ENCODE results near the gene LDB2.

The LDB2 gene

GRCh38 chr4:16883806-16884205 is 14.6 kb downstream of the LDB2 start:
- DNase-seq = no peak

- no peak for DNase-seq
Measured at GRCh38 chr4:16881151-16881884, 17.1 kb downstream of the LDB2 start.

DNA sequence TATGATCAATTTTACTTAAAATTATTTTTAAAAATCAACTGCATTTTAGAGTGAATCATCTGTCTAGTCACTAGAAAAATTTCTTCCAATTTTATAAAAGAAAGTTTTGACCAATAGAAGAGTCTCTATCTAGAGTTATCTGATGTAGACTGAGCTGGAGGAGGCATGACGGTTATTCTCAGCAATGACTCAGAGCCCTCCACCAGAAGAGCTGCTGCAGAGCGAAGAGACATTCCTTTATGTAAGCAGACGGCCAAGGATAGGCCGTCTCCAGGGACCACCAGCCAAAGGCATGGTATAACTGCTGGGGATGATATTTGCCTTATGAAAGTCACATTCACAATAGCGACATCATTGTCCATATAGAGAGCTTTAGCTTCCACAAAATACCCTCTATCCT is 23.0 kb downstream of the LDB2 start:
- no peak for DNase-seq

GRCh38 chr4:16869594-16870245 is 28.7 kb downstream of the LDB2 start:
- DNase-seq = no peak

DNA sequence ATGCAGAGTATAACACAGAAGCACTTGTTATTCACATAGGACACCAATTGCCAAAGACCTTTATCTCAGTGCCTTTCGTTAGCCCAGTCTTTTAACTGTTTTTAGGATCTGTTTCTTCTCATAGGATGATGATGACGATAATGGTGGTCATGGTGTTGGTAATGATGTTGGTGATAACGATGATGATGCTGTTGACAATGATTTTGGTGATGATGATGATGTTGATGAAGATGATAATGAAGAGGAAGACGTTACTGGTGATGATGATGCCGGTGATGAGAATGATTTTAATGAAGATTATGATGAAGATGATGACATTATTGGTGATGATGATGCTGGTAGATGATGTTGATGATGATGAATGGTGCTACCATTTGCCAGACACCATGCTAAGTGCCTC is 29.8 kb downstream of the LDB2 start:
- no peak for DNase-seq

DNA sequence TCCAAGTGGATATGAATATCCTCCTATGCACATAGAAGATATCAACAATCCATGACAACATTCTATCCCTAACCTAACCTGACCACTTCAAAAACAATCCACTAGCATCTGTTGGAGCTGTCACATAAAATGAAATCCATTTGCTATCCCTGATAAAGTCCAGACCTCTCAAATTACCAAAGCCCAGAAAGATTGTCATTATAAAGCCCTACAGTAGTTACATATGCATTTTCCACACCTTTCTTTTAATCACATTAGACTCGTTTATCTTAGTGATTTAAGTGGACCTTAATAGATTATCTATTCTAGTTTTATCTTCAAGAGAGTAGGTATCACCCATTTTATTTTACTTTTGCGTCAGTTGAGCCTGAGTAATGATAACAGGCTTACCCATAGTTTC is 30.6 kb downstream of the LDB2 start:
- DNase-seq = no peak

GRCh38 chr4:16866974-16867373 is 31.5 kb downstream of the LDB2 start:
- DNase-seq = no peak

- DNase-seq = no peak
Measured at GRCh38 chr4:16865897-16866283, 32.6 kb downstream of the LDB2 start.

DNA sequence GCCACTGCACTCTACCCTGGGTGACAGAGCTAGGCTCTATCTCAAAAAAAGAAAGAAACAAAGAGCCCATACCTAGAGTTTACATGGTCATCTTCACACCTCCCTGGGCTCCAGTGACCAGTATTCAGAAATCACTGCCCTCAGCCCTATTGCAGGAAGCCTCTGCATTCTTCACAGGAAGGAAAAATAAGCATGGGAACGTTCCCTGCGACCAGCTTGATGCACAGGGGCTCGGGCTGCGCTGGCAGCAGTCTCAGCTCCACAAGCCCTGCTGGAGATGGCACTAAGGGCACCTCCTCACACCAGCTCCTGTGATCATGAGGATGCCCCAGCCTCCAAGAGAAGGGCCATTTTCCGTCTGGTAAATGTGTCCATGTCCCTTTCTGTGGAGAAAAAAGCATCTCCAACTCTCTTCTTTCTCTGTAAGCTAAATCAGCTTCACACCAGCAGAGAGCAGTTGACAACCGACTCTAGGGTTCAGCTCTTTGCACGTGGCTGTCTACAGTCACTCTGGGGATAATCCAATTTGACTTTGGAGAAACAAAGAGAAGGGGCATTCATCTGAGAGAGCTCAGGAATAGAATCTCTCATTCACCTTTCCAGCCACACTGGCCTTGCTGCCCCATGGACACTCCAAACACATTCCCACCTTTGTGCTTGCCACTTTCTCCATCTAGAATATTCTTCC is 33.1 kb downstream of the LDB2 start:
- no peak for DNase-seq

DNA sequence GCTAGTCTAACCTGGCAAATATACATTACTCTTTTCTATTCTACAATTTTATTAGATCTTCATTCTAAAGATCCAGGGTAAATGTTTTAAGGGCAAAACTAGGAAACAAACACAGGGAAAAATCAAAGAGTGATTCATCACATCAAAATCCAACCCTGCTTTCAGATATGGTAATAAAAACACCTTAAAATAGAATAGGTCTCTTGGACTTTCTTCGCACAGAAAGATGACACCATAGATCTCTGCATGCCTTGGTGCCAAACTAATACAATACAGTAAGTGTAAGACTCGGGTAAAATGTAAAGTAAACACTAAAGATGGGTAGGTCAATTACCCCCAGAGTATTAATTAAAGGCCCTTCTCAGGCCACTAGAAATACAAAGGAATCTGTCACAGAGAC is 34.2 kb downstream of the LDB2 start:
- DNase-seq = no peak

GRCh38 chr4:16862697-16863096 is 35.7 kb downstream of the LDB2 start:
- DNase-seq = no peak

DNA sequence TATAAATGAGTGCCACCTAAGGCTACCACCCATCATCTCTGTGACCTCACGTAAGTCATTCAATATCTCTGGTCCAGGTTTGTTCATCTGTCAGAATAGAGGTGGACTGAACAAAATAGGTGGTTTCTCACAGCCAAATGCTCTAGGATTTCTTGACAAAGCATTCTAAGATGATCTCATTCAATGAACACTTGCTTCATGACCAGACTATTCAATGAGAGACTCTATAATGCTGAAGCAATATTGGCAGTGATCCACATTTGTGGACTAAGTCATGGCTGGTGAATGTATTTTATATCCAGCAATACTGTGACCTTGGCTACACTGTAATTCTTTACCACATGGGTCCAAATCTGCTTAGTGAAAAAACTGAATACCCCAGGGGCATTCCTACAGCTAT is 37.9 kb downstream of the LDB2 start:
- DNase-seq = no peak

DNA sequence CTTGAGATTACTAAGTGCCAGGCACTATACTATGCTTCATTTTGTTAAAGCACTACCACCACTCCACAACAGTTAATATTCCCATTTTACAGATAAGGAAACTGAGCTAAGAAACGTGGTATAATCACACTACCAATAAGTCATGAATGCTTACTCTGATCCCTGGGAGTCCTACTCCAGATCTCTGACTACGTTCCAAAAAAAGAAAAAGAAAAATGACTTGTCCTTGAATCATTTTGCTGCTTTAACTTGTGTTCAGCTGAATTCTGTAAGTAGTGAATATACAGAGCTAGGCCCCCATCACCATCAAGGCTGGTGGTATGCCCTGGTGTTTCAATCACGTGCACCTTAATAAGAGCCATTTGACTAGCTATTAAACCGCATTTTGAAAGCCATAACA is 39.4 kb downstream of the LDB2 start:
- no peak for DNase-seq

DNA sequence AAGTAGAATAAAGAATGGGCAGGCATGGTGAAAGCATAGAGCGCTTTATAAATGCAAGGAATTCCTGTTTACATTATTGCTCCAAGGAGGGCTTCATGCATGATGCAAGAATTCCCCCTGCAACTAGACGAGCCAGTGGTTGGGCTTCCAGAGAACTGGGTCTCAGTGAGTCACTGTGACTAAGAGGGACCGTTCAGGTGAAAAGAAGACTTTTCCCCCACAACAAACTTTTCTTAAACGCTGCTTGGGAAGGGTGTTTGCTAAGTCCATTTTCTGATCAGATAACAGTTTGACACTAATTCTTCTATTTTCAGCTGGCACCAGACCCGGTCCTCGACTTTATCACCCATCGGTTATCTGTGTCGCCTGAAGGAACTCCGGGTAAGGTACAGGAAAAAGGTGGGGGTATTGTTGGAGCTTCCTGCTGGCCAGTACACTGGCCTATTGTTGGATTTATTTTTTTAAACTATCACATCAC is 40.1 kb downstream of the LDB2 start:
- no peak for DNase-seq

DNA sequence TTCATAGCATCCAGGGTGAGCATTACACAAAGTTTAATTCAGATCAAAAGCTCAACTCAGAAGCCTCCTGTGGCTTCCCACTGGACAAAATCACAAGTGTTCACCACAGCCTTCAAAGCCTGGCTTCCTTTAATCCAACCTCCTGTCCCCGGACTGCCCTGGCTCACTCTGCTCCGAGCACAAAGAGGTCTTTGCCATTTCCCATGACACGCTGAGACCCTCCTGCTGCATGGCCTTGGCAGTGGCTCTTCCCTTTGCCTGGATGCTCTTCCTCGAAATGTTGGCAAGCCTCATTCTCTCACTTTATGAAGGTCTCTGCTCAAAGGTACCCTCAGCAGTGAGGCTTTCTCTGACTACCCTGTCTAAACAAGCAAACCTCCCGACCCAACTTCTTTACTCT is 41.0 kb downstream of the LDB2 start:
- no peak for DNase-seq

- DNase-seq = no peak
Measured at GRCh38 chr4:16853640-16854039, 44.8 kb downstream of the LDB2 start.

- DNase-seq = no peak
Measured at GRCh38 chr4:16852644-16853043, 45.8 kb downstream of the LDB2 start.

GRCh38 chr4:16852228-16852627 is 46.2 kb downstream of the LDB2 start:
- DNase-seq = no peak

- DNase-seq = no peak
Measured at GRCh38 chr4:16846540-16847117, 51.8 kb downstream of the LDB2 start.

- no peak for DNase-seq
Measured at GRCh38 chr4:16844816-16845586, 53.4 kb downstream of the LDB2 start.

- DNase-seq = no peak
Measured at GRCh38 chr4:16843831-16844508, 54.5 kb downstream of the LDB2 start.

GRCh38 chr4:16838226-16838875 is 60.1 kb downstream of the LDB2 start:
- no peak for DNase-seq
